HepG2 (cell line): ENCODE measurements around the gene MSMB. TPM values are rescaled to one million over a fixed set of nuclear protein-coding genes. Genes with fewer than 3 reads are reported as not detected.

Experiments used
- ATF4 ChIP-seq, 2 experiments: fragments of 450-650 bp in 1 of 2; sonication (generic) in 1 of 2; formaldehyde crosslinking; IDR thresholded peaks; 2 replicates each; pipeline versions ENCODE4 v1.5.0 to v1.8.0; 2020 to 2022; ENCODE audit warnings: mild to moderate bottlenecking in 1 of 2, missing genetic modification reagents in 1 of 2
- GMEB1 ChIP-seq: sonication (generic); formaldehyde crosslinking; IDR thresholded peaks from 2 replicates; pipeline ENCODE4 v1.5.1; 2020; ENCODE audit warnings: missing genetic modification reagents, mild to moderate bottlenecking, borderline replicate concordance
- HDAC1 ChIP-seq: sonication (generic); formaldehyde crosslinking; IDR thresholded peaks from 2 replicates; pipeline ENCODE4 v1.5.1; 2020; ENCODE audit warnings: mild to moderate bottlenecking, missing genetic modification reagents
- HNRNPH1 ChIP-seq: fragments of 200-400 bp; formaldehyde crosslinking; optimal IDR thresholded peaks from 2 replicates; pipeline ENCODE3; 2017; ENCODE audit warnings: mild to moderate bottlenecking, low read depth, low read length
- NPAS2 ChIP-seq: sonication (generic); formaldehyde crosslinking; IDR thresholded peaks from 2 replicates; pipeline ENCODE4 v1.8.0; 2022; ENCODE audit warnings: mild to moderate bottlenecking, missing genetic modification reagents, borderline replicate concordance
- SUZ12 ChIP-seq: fragments of 150-350 bp; IDR thresholded peaks from 2 replicates; pipeline ENCODE4 v1.6.1; 2014; ENCODE audit warnings: low read depth, low read length
- ZFY ChIP-seq: sonication (generic); formaldehyde crosslinking; IDR thresholded peaks from 2 replicates; pipeline ENCODE4 v1.4.0; 2020; ENCODE audit warnings: missing genetic modification reagents
- ZNF407 ChIP-seq: sonication (generic); formaldehyde crosslinking; IDR thresholded peaks from one replicate; pipeline ENCODE4 v1.5.1; 2020; ENCODE audit warnings: mild to moderate bottlenecking, missing genetic modification reagents; ENCODE audit errors: not compliant biosample characterization
- ZNF44 ChIP-seq: sonication (generic); formaldehyde crosslinking; IDR thresholded peaks from 2 replicates; pipeline ENCODE4 v1.5.1; 2020; ENCODE audit warnings: mild to moderate bottlenecking, missing genetic modification reagents
- ZNF562 ChIP-seq: sonication (generic); formaldehyde crosslinking; IDR thresholded peaks from 2 replicates; pipeline ENCODE4 v1.8.0; 2022; ENCODE audit warnings: missing genetic modification reagents, borderline replicate concordance
- polyA plus RNA-seq, 8 experiments: library from polyadenylated mRNA; depleted of rRNA in 3 of 8; stranded (reverse) in 7 of 8; unstranded in 1 of 8; fragments of >200 nt; fragmentation: Illumina TruSeq in 4 of 8; extraction: Trizol in 4 of 8; gene quantifications; 2 replicates each; pipeline versions ENCODE4 v1.2.1 to v1.2.3, GENCODE V29; 2011 to 2016; ENCODE audit warnings: low read depth in 4 of 8, missing spikeins in 1 of 8, mixed read lengths in 1 of 8; ENCODE audit not compliant: insufficient read depth in 1 of 8
- total RNA-seq, 5 experiments: library from RNA; depleted of rRNA; stranded (reverse); fragments of >200 nt; fragmentation: Illumina TruSeq; extraction: Trizol; gene quantifications; 2 replicates each; pipeline ENCODE4 v1.2.3, GENCODE V29; 2016; ENCODE audit warnings: low read depth in 1 of 5
- TF ChIP-seq, protein P1 (sequence below): sonication (generic); formaldehyde crosslinking; IDR thresholded peaks from 2 replicates; pipeline ENCODE4 v1.4.0; 2020; ENCODE audit warnings: missing genetic modification reagents

Gene MSMB
- total and polyA plus RNA-seq, 2 of the 13 experiments (the other 11 are each of a cell fraction or from before 2014, with no cell fraction given), result 0.84 TPM; not detected in 1

- TF ChIP-seq ZNF407 (CRISPR knock-in tag) (peak; percentile 41), GMEB1 (no peak), NPAS2 (CRISPR knock-in tag) (no peak), ZNF44 (CRISPR knock-in tag) (no peak), SUZ12 (no peak), HNRNPH1 (no peak), ATF4 (CRISPR knock-in tag; IDR thresholded peaks at IDR 0.05) (peak in 1 of 2 experiments; percentile 69; a peak in 2 of 4 replicates), ZFY (CRISPR knock-in tag) (peak; percentile 44; the same call in 1 of the 2 replicates), HDAC1 (CRISPR knock-in tag) (peak; percentile 75), ZNF562 (no peak)
- TF ChIP-seq, protein P1, sequence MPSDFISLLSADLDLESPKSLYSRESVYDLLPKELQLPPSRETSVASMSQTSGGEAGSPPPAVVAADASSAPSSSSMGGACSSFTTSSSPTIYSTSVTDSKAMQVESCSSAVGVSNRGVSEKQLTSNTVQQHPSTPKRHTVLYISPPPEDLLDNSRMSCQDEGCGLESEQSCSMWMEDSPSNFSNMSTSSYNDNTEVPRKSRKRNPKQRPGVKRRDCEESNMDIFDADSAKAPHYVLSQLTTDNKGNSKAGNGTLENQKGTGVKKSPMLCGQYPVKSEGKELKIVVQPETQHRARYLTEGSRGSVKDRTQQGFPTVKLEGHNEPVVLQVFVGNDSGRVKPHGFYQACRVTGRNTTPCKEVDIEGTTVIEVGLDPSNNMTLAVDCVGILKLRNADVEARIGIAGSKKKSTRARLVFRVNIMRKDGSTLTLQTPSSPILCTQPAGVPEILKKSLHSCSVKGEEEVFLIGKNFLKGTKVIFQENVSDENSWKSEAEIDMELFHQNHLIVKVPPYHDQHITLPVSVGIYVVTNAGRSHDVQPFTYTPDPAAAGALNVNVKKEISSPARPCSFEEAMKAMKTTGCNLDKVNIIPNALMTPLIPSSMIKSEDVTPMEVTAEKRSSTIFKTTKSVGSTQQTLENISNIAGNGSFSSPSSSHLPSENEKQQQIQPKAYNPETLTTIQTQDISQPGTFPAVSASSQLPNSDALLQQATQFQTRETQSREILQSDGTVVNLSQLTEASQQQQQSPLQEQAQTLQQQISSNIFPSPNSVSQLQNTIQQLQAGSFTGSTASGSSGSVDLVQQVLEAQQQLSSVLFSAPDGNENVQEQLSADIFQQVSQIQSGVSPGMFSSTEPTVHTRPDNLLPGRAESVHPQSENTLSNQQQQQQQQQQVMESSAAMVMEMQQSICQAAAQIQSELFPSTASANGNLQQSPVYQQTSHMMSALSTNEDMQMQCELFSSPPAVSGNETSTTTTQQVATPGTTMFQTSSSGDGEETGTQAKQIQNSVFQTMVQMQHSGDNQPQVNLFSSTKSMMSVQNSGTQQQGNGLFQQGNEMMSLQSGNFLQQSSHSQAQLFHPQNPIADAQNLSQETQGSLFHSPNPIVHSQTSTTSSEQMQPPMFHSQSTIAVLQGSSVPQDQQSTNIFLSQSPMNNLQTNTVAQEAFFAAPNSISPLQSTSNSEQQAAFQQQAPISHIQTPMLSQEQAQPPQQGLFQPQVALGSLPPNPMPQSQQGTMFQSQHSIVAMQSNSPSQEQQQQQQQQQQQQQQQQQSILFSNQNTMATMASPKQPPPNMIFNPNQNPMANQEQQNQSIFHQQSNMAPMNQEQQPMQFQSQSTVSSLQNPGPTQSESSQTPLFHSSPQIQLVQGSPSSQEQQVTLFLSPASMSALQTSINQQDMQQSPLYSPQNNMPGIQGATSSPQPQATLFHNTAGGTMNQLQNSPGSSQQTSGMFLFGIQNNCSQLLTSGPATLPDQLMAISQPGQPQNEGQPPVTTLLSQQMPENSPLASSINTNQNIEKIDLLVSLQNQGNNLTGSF, result no peak
Observed at GRCh38 chr10:46035923-46036849, 9.9 kb downstream of the MSMB start (continued).
